B cell (primary cell): ENCODE data around the gene TXK. TPM values are rescaled to one million over a fixed set of nuclear protein-coding genes. Genes with fewer than 3 reads are reported as not detected.

Experiments
- ATAC-seq: fragments of 200-7000 bp; cut with Tn5 transposase; one replicate; pipeline ENCODE4 v1.10.0; 2021; ENCODE audit warnings: low read depth, mild to moderate bottlenecking, moderate number of reproducible peaks, moderate library complexity
- CTCF ChIA-PET: fragments of 350-600 bp; sonication (Branson Sonifier 250); formaldehyde crosslinking; loops from one replicate; lab custom pipeline; 2021; ENCODE audit warnings: antibody characterized with exemption, inconsistent platforms; lab: Charles Lee
- POLR2A ChIA-PET: fragments of 350-600 bp; sonication (Branson Sonifier 250); formaldehyde crosslinking; loops from one replicate; lab custom pipeline; 2021; ENCODE audit warnings: antibody characterized with exemption; lab: Charles Lee
- DNase-seq: peaks from one replicate; pipeline ENCODE4 v3.0.0; 2013
- H2AFZ ChIP-seq: 2 replicates; pipeline ENCODE4 v1.6.1; 2012; ENCODE audit warnings: mild to moderate bottlenecking, low read depth, low read length; ENCODE audit not compliant: insufficient read depth, poor library complexity, severe bottlenecking
- H3K27ac ChIP-seq, 2 donors: 1 replicate in 1 of 2; 2 replicates in 1 of 2; pipeline ENCODE4 v1.5.1; 2012 to 2013; ENCODE audit warnings: low read length in 2 of 2, mild to moderate bottlenecking in 2 of 2, moderate library complexity in 1 of 2
- H3K27me3 ChIP-seq, 4 experiments: fragments of 200-600 bp in 1 of 4; sonication (generic) in 1 of 4; replicated peaks in 1 of 4; 1 replicate in 2 of 4; 2 replicates in 2 of 4; pipeline versions ENCODE4 v1.6.1 to v1.7.0; 2013 to 2016; ENCODE audit warnings: low read length in 3 of 4, mild to moderate bottlenecking in 2 of 4, mixed read lengths in 1 of 4, moderate library complexity in 1 of 4; ENCODE audit not compliant: insufficient read depth in 4 of 4, control insufficient read depth in 3 of 4; ENCODE audit errors: control extremely low read depth in 1 of 4
- H3K36me3 ChIP-seq, 2 experiments: replicated peaks in 1 of 2; 1 replicate in 1 of 2; 2 replicates in 1 of 2; pipeline versions ENCODE4 v1.6.1 to v1.7.1; 2013; ENCODE audit warnings: low read length in 1 of 2; ENCODE audit not compliant: insufficient read depth in 2 of 2, control insufficient read depth in 1 of 2; ENCODE audit errors: control extremely low read depth in 1 of 2, extremely low read depth in 1 of 2
- H3K4me1 ChIP-seq, 2 donors: fragments of 200-600 bp in 1 of 2; sonication (generic) in 1 of 2; 1 replicate in 1 of 2; 2 replicates in 1 of 2; pipeline versions ENCODE4 v1.5.1 to v1.6.1; 2013 to 2017; ENCODE audit warnings: low read length in 2 of 2; ENCODE audit not compliant: control insufficient read depth in 2 of 2, insufficient read depth in 2 of 2
- H3K4me2 ChIP-seq: replicated peaks from 2 replicates; pipeline ENCODE3; 2012; ENCODE audit warnings: mild to moderate bottlenecking, low read depth, low read length; ENCODE audit not compliant: poor library complexity, severe bottlenecking
- H3K4me3 ChIP-seq, 5 experiments: fragments of 200-600 bp in 1 of 5; sonication (generic) in 1 of 5; 1 replicate in 3 of 5; 2 replicates in 2 of 5; pipeline versions ENCODE4 v1.5.1 to v1.7.0; 2011 to 2016; ENCODE audit warnings: low read length in 4 of 5, mild to moderate bottlenecking in 4 of 5, low read depth in 2 of 5, control low read depth in 1 of 5, moderate library complexity in 1 of 5; ENCODE audit not compliant: insufficient read depth in 1 of 5; ENCODE audit errors: control extremely low read depth in 1 of 5, extremely low read depth in 1 of 5
- H3K79me2 ChIP-seq: fragments of 200-600 bp; sonication (generic); one replicate; pipeline ENCODE4 v1.6.0; 2016; ENCODE audit warnings: low read length; ENCODE audit not compliant: control insufficient read depth, insufficient read depth
- H3K9ac ChIP-seq: fragments of 200-600 bp; sonication (generic); 2 replicates; pipeline ENCODE4 v1.6.1; 2017; ENCODE audit warnings: mild to moderate bottlenecking, low read length, moderate library complexity
- H3K9me3 ChIP-seq, 3 donors: one replicate each; pipeline versions ENCODE4 v1.6.1 to v1.7.1; 2013; ENCODE audit warnings: low read length in 2 of 3; ENCODE audit not compliant: control insufficient read depth in 2 of 3, insufficient read depth in 1 of 3; ENCODE audit errors: control extremely low read depth in 1 of 3
- H4K20me1 ChIP-seq: 2 replicates; pipeline ENCODE4 v1.6.0; 2012; ENCODE audit warnings: mild to moderate bottlenecking, low read length; ENCODE audit not compliant: insufficient read depth, control insufficient read depth, poor library complexity, severe bottlenecking
- H3K27ac Mint-ChIP-seq: one replicate; pipeline ENCODE4 v1.8.0; 2021; ENCODE audit warnings: mixed read lengths
- H3K27me3 Mint-ChIP-seq: one replicate; pipeline ENCODE4 v1.8.0; 2021; ENCODE audit warnings: mixed read lengths
- H3K4me1 Mint-ChIP-seq: one replicate; pipeline ENCODE4 v1.8.0; 2021; ENCODE audit warnings: mixed read lengths
- H3K4me3 Mint-ChIP-seq: one replicate; pipeline ENCODE4 v1.8.0; 2021; ENCODE audit warnings: mixed read lengths
- H3K9me3 Mint-ChIP-seq: one replicate; pipeline ENCODE4 v1.8.0; 2022; ENCODE audit warnings: mixed read lengths; ENCODE audit not compliant: insufficient read depth
- EZH2 ChIP-seq: IDR thresholded peaks from 2 replicates; pipeline ENCODE4 v1.6.1; 2012; ENCODE audit warnings: borderline replicate concordance, low read depth, mild to moderate bottlenecking, moderate library complexity, low read length; ENCODE audit not compliant: insufficient read depth, poor library complexity, severe bottlenecking
- WGBS: methylation state at CpG from one replicate; pipeline ENCODE4 v1.1.5; 2013; ENCODE audit warnings: missing lambda C conversion rate; ENCODE audit not compliant: insufficient coverage; 5-methylcytosine and 5-hydroxymethylcytosine counted together
- intact Hi-C: fragments of 100-400 bp; cut with micrococcal nuclease; formaldehyde crosslinking; loops from one replicate; pipeline ENCODE4 v1.10.0; 2022
- polyA plus RNA-seq: library from polyadenylated mRNA; depleted of rRNA; stranded (reverse); fragments of >200 nt; gene quantifications from 2 replicates; pipeline ENCODE4 v1.2.3, GENCODE V29; 2012
- total RNA-seq, 2 donors: library from RNA; stranded (reverse); fragments of 120-200 nt in 1 of 2; gene quantifications; 1 replicate in 1 of 2; 2 replicates in 1 of 2; pipeline versions ENCODE4 v1.2.3 to v1.2.4, GENCODE V29; 2013 to 2022
- TF ChIP-seq, protein P1 (sequence below): fragments of 200-600 bp; IDR thresholded peaks from one replicate; pipeline ENCODE4 v1.8.0; 2022; ENCODE audit warnings: antibody characterized with exemption, mild to moderate bottlenecking

TXK gene
- total and polyA plus RNA-seq, 2 donors (not counting 1 experiment from before 2014, with no cell fraction given) = 0.79 to 1.1 TPM

DNA sequence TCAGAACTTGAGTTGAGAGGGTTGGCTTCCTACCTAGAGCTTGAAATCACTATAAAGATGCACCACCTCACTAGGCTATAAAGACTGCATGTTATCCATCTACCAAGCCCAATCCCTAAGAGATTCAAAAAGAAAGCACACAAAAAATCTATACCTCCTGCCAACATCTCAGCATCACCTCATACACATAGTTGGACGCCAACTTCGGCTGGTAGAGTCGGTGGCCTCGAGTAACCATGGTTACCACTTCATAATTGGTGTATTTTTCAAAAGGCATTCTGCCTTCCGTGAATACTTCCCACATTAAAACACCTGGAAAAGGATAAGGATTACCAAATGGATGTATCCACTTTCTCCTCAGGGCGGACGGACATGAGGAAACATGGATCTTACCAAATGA is 4.5 kb upstream of the TXK start:
- Mint-ChIP-seq H3K27me3 (no peaks in the 10 kb centered on the region), H3K9me3 (no peaks in the 10 kb centered on the region), H3K27ac (peak overlapping the region; percentile 47), H3K4me1 (peaks cover 34% of the 10 kb centered on the region), H3K4me3 (peak overlapping the region; percentile 52)
- DNase-seq (no peak), ATAC-seq (no peak)
- intact Hi-C loops = no loop called here
- ChIA-PET CTCF (interaction anchor here (0.9 to 5.6 kb wide), 8 partner anchors 10 to 139 kb away, joined by 3 to 82 read pairs (median 4); no protein-coding TSS in a partner anchor), POLR2A (no interaction called here)
- Histone ChIP-seq H3K36me3 (peaks cover 9 to 30% of the 10 kb centered on the region in 2 experiments), H3K9me3 (no peaks in the 10 kb centered on the region), H3K4me2 (peak overlapping the region; percentile 48), H2AFZ (no peak overlapping the region), H3K27me3 (no peaks in the 10 kb centered on the region), H3K4me1 (peaks cover 27 to 31% of the 10 kb centered on the region in 2 donors), H4K20me1 (no peaks in the 10 kb centered on the region), H3K27ac (peak overlapping the region; percentile 35 to 50), H3K9ac (no peak overlapping the region), H3K4me3 (no peak overlapping the region), H3K79me2 (no peaks in the 10 kb centered on the region)
- TF ChIP-seq, protein P1, sequence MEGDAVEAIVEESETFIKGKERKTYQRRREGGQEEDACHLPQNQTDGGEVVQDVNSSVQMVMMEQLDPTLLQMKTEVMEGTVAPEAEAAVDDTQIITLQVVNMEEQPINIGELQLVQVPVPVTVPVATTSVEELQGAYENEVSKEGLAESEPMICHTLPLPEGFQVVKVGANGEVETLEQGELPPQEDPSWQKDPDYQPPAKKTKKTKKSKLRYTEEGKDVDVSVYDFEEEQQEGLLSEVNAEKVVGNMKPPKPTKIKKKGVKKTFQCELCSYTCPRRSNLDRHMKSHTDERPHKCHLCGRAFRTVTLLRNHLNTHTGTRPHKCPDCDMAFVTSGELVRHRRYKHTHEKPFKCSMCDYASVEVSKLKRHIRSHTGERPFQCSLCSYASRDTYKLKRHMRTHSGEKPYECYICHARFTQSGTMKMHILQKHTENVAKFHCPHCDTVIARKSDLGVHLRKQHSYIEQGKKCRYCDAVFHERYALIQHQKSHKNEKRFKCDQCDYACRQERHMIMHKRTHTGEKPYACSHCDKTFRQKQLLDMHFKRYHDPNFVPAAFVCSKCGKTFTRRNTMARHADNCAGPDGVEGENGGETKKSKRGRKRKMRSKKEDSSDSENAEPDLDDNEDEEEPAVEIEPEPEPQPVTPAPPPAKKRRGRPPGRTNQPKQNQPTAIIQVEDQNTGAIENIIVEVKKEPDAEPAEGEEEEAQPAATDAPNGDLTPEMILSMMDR = no peak
- no peak for TF ChIP-seq EZH2
- 100% methylated on average over 3 of the region's 7 CpGs for WGBS

DNA sequence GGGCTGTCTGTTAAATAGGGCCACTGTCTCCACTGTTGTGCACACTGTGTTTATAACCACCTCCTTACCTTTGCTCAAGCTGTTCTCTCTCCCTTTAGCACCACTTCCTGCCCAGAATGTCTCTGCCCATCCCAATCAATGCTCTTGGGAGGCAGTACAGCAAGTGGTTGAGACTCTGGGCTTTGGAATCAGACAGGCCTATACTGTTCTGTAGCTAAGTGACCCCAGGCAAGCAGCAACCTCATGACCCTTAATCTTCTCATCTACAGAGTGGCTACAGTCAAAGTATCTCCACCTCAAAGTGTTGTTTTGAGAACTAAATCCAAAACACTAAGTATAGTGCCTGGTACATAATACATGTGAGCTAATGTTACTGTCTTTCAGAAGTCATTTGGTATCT is 3.8 kb upstream of the TXK start:
- Mint-ChIP-seq H3K27ac (no peak overlapping the region), H3K4me3 (no peak overlapping the region), H3K27me3 (no peaks in the 10 kb centered on the region), H3K4me1 (peaks cover 34% of the 10 kb centered on the region), H3K9me3 (no peaks in the 10 kb centered on the region)
- Histone ChIP-seq H3K27ac (no peak overlapping the region), H3K9me3 (no peaks in the 10 kb centered on the region), H2AFZ (no peak overlapping the region), H3K4me3 (no peak overlapping the region), H3K27me3 (no peaks in the 10 kb centered on the region), H3K9ac (no peak overlapping the region), H3K36me3 (peaks cover 9 to 26% of the 10 kb centered on the region in 2 experiments), H3K4me1 (peaks cover 27 to 31% of the 10 kb centered on the region in 2 donors), H3K79me2 (no peaks in the 10 kb centered on the region), H3K4me2 (peak overlapping the region; percentile 3), H4K20me1 (no peaks in the 10 kb centered on the region)
- POLR2A ChIA-PET = no interaction called here
- DNase-seq = no peak
- TF ChIP-seq, protein P1 = no peak
- TF ChIP-seq EZH2 = no peak
- CTCF ChIA-PET = interaction anchor here (1.0 to 5.6 kb wide), 5 partner anchors 9 to 140 kb away, joined by 3 to 82 read pairs (median 4); no protein-coding TSS in a partner anchor
- ATAC-seq = no peak
- intact Hi-C loops = no loop called here
